ENCODE measurements around the gene AGT. TPM values are rescaled to one million over a fixed set of nuclear protein-coding genes. Genes with fewer than 3 reads are reported as not detected.
A peak's percentile ranks its signal among the peaks of the same experiment; 100 is the strongest.

Gene AGT
- total RNA-seq, 1 donor from 2014 or later: 6.3 TPM

GRCh38 chr1:230679192-230679591 lies 34.7 kb downstream of the AGT start:
- peaks cover 4% of the 10 kb centered on the region for H3K27me3 Mint-ChIP-seq (ENCODE audit: unreplicated experiment)
- no peak for TF ChIP-seq CTCF (IDR thresholded peaks at IDR 0.05; ENCODE audit: partially characterized antibody, unreplicated experiment)
- H3K36me3 Mint-ChIP-seq (ENCODE audit: unreplicated experiment): peaks cover 14% of the 10 kb centered on the region
- DNase-seq: no peak
- H3K4me1 Mint-ChIP-seq (ENCODE audit: low read depth, unreplicated experiment): peaks cover 13% of the 10 kb centered on the region
- H3K9me3 Mint-ChIP-seq (ENCODE audit: unreplicated experiment): no peaks in the 10 kb centered on the region
- no peak overlapping the region for H3K4me3 Mint-ChIP-seq (ENCODE audit: unreplicated experiment)
- no peak overlapping the region for H3K27ac Mint-ChIP-seq (ENCODE audit: unreplicated experiment)

- peaks cover 14% of the 10 kb centered on the region for H3K36me3 Mint-ChIP-seq (ENCODE audit: unreplicated experiment)
- no peak for TF ChIP-seq CTCF (IDR thresholded peaks at IDR 0.05; ENCODE audit: partially characterized antibody, unreplicated experiment)
- H3K4me1 Mint-ChIP-seq (ENCODE audit: low read depth, unreplicated experiment): peaks cover 10% of the 10 kb centered on the region
- H3K27ac Mint-ChIP-seq (ENCODE audit: unreplicated experiment): no peak overlapping the region
- H3K9me3 Mint-ChIP-seq (ENCODE audit: unreplicated experiment): no peaks in the 10 kb centered on the region
- no peak for DNase-seq
- no peak overlapping the region for H3K4me3 Mint-ChIP-seq (ENCODE audit: unreplicated experiment)
- peaks cover 3% of the 10 kb centered on the region for H3K27me3 Mint-ChIP-seq (ENCODE audit: unreplicated experiment)
Observed at GRCh38 chr1:230677200-230677599, 36.7 kb downstream of the AGT start.

- Mint-ChIP-seq H3K4me3 (ENCODE audit: unreplicated experiment) (no peak overlapping the region), H3K9me3 (ENCODE audit: unreplicated experiment) (no peaks in the 10 kb centered on the region)
- TF ChIP-seq CTCF (IDR thresholded peaks at IDR 0.05; ENCODE audit: partially characterized antibody, unreplicated experiment): no peak
Observed at GRCh38 chr1:230674581-230674980, 39.3 kb downstream of the AGT start.

GRCh38 chr1:230669543-230669942 lies 44.4 kb downstream of the AGT start:
- peaks cover 2% of the 10 kb centered on the region for H3K9me3 Mint-ChIP-seq (ENCODE audit: unreplicated experiment)
- no peak for DNase-seq
- peaks cover 7% of the 10 kb centered on the region for H3K27me3 Mint-ChIP-seq (ENCODE audit: unreplicated experiment)
- peak overlapping the region; percentile 36 for H3K27ac Mint-ChIP-seq (ENCODE audit: unreplicated experiment)
- H3K4me1 Mint-ChIP-seq (ENCODE audit: low read depth, unreplicated experiment): peaks cover 28% of the 10 kb centered on the region
- TF ChIP-seq CTCF (IDR thresholded peaks at IDR 0.05; ENCODE audit: partially characterized antibody, unreplicated experiment): no peak
- H3K4me3 Mint-ChIP-seq (ENCODE audit: unreplicated experiment): no peak overlapping the region
- peaks cover 10% of the 10 kb centered on the region for H3K36me3 Mint-ChIP-seq (ENCODE audit: unreplicated experiment)

More at GRCh38 chr1:230674581-230674980, 39.3 kb downstream of the AGT start:
- Mint-ChIP-seq H3K4me1 (ENCODE audit: low read depth, unreplicated experiment) (peaks cover 9% of the 10 kb centered on the region), H3K27me3 (ENCODE audit: unreplicated experiment) (no peaks in the 10 kb centered on the region), H3K27ac (ENCODE audit: unreplicated experiment) (no peak overlapping the region), H3K36me3 (ENCODE audit: unreplicated experiment) (peaks cover 14% of the 10 kb centered on the region)
- no peak for DNase-seq

GRCh38 chr1:230668227-230668626 lies 45.7 kb downstream of the AGT start:
- DNase-seq: peak; percentile 68
- Mint-ChIP-seq H3K27ac (ENCODE audit: unreplicated experiment) (peak overlapping the region; percentile 94), H3K9me3 (ENCODE audit: unreplicated experiment) (peaks cover 2% of the 10 kb centered on the region), H3K4me3 (ENCODE audit: unreplicated experiment) (peak overlapping the region; percentile 44), H3K36me3 (ENCODE audit: unreplicated experiment) (peaks cover 10% of the 10 kb centered on the region), H3K27me3 (ENCODE audit: unreplicated experiment) (peaks cover 7% of the 10 kb centered on the region), H3K4me1 (ENCODE audit: low read depth, unreplicated experiment) (peaks cover 28% of the 10 kb centered on the region)
- no peak for TF ChIP-seq CTCF (IDR thresholded peaks at IDR 0.05; ENCODE audit: partially characterized antibody, unreplicated experiment)
